Panc1 (cell line): Measurements from ENCODE around the gene FILIP1. TPM values are rescaled to one million over a fixed set of nuclear protein-coding genes. Genes with fewer than 3 reads are reported as not detected.

Source experiments
- ATAC-seq: fragments of 200-7000 bp; cut with Tn5 transposase; 2 replicates; pipeline ENCODE4 v1.9.1; 2020; ENCODE audit warnings: mild to moderate bottlenecking, moderate library complexity
- BruUV-seq: library from RNA; stranded (reverse); fragments of 400-500 nt; replicated peaks from 2 replicates; lab custom pipeline; 2021; lab: Mats Ljungman, UMichigan
- CTCF ChIA-PET: fragments of 300-600 bp; sonication (Branson Sonifier 250); formaldehyde crosslinking; loops from one replicate; lab custom pipeline; 2022; ENCODE audit warnings: antibody characterized with exemption; lab: Charles Lee
- POLR2A ChIA-PET: fragments of 300-600 bp; sonication (Branson Sonifier 250); formaldehyde crosslinking; loops from one replicate; lab custom pipeline; 2022; ENCODE audit warnings: antibody characterized with exemption; lab: Charles Lee
- DNase-seq: peaks from one replicate; pipeline ENCODE4 v3.0.0-alpha.2; 2010; ENCODE audit warnings: low read depth, low spot score
- H3K27ac ChIP-seq: 2 replicates; pipeline ENCODE4 v1.5.1; 2011; ENCODE audit warnings: mild to moderate bottlenecking, low read length, inconsistent platforms
- H3K27me3 ChIP-seq: fragments of 200-500 bp; sonication (Bioruptor generic); 2 replicates; pipeline ENCODE4 v1.6.0; 2014; ENCODE audit warnings: low read length, inconsistent platforms; ENCODE audit not compliant: control insufficient read depth, insufficient read depth
- H3K36me3 ChIP-seq: fragments of 200-500 bp; sonication (Bioruptor generic); 2 replicates; pipeline ENCODE4 v1.5.1; 2014; ENCODE audit warnings: inconsistent platforms, mild to moderate bottlenecking, low read length, moderate library complexity; ENCODE audit not compliant: control insufficient read depth, insufficient read depth
- H3K4me1 ChIP-seq: 2 replicates; pipeline ENCODE4 v1.5.1; 2011; ENCODE audit warnings: inconsistent platforms, mild to moderate bottlenecking, low read length, moderate library complexity; ENCODE audit not compliant: control insufficient read depth, insufficient read depth
- H3K4me3 ChIP-seq, 2 experiments: 2 replicates each; pipeline ENCODE4 v1.5.1; 2011 to 2012; ENCODE audit warnings: low read depth in 2 of 2, low read length in 2 of 2, mild to moderate bottlenecking in 2 of 2, inconsistent platforms in 1 of 2, moderate library complexity in 1 of 2
- H3K9me3 ChIP-seq: fragments of 200-500 bp; sonication (Bioruptor generic); 2 replicates; pipeline ENCODE4 v1.5.1; 2014; ENCODE audit warnings: low read depth, mild to moderate bottlenecking, inconsistent platforms, low read length, moderate library complexity; ENCODE audit not compliant: control insufficient read depth, insufficient read depth
- POLR2AphosphoS5 ChIP-seq: IDR thresholded peaks from 2 replicates; pipeline ENCODE4 v1.6.1; 2012; ENCODE audit warnings: mild to moderate bottlenecking, low read depth, low read length, moderate library complexity
- SIN3A ChIP-seq: IDR thresholded peaks from 2 replicates; pipeline ENCODE4 v1.6.1; 2012; ENCODE audit warnings: low read depth, mild to moderate bottlenecking, low read length, moderate library complexity, borderline replicate concordance; ENCODE audit not compliant: insufficient read depth
- TCF7L2 ChIP-seq: IDR thresholded peaks from 2 replicates; pipeline ENCODE4 v1.6.1; 2011; ENCODE audit warnings: mild to moderate bottlenecking, low read depth, low read length, inconsistent platforms
- in situ Hi-C: cut with HindIII; loops from 2 replicates; pipeline ENCODE4 v1.10.0; 2016; ENCODE audit warnings: low sequenced_read_pairs, low pct_unique_long_range_greater_than_20kb
- intact Hi-C: fragments of 100-400 bp; cut with micrococcal nuclease; formaldehyde crosslinking; loops from one replicate; pipeline ENCODE4 v1.10.0; 2022; ENCODE audit not compliant: unreplicated experiment
- total RNA-seq: library from RNA; stranded (reverse); gene quantifications from one replicate; pipeline ENCODE4 v1.2.1, GENCODE V29; 2021; ENCODE audit not compliant: unreplicated experiment
- TF ChIP-seq, protein P1 (sequence below), 2 experiments: IDR thresholded peaks; 2 replicates each; pipeline ENCODE4 v1.6.1; 2011 to 2012; ENCODE audit warnings: low read depth in 2 of 2, control low read depth in 1 of 2, low read length in 1 of 2, mild to moderate bottlenecking in 1 of 2, moderate library complexity in 1 of 2; ENCODE audit not compliant: insufficient read depth in 1 of 2
- TF ChIP-seq, protein P2 (sequence below): fragments of 450-650 bp; IDR thresholded peaks from 2 replicates; pipeline ENCODE4 v1.5.1; 2017; ENCODE audit warnings: mild to moderate bottlenecking

The FILIP1 gene
- total RNA-seq, 1 experiment from 2014 or later = 0.26 TPM

DNA sequence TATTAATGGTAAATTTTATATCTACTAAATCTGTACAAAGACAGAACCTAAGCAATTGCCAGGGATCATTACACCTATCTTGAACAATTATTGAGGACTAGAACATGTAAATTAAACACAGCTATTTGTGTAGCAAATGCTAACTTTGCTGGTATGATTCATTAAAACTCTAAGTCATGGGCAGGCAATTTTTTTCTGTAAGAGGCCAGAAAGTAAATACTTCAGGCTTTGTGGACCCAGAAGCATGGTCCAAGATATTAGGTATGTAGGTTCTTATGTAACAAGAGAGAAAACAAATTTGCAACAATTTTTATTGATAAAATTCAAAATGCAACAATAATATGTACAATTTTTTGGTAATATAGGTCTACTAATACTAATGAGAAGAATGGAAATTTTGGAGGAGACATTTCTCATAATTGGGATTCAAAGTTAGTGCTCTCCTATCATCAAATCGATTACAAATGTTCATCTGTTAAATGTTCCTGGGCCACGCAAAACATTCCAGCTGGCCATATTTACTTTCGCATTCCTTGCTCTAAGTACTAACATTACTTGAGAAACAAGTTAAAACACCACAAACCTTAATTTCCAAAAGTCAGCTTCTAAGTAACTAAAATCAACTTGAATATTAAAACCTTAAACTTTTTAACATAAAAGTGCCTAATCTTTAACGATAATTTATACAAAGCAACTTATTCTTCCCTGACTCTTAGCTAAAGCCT, 213.3 kb downstream of the FILIP1 start:
- H3K9me3 ChIP-seq = no peaks in the 10 kb centered on the region
- TF ChIP-seq SIN3A (no peak), POLR2AphosphoS5 (no peak), TCF7L2 (no peak)
- TF ChIP-seq, protein P1, sequence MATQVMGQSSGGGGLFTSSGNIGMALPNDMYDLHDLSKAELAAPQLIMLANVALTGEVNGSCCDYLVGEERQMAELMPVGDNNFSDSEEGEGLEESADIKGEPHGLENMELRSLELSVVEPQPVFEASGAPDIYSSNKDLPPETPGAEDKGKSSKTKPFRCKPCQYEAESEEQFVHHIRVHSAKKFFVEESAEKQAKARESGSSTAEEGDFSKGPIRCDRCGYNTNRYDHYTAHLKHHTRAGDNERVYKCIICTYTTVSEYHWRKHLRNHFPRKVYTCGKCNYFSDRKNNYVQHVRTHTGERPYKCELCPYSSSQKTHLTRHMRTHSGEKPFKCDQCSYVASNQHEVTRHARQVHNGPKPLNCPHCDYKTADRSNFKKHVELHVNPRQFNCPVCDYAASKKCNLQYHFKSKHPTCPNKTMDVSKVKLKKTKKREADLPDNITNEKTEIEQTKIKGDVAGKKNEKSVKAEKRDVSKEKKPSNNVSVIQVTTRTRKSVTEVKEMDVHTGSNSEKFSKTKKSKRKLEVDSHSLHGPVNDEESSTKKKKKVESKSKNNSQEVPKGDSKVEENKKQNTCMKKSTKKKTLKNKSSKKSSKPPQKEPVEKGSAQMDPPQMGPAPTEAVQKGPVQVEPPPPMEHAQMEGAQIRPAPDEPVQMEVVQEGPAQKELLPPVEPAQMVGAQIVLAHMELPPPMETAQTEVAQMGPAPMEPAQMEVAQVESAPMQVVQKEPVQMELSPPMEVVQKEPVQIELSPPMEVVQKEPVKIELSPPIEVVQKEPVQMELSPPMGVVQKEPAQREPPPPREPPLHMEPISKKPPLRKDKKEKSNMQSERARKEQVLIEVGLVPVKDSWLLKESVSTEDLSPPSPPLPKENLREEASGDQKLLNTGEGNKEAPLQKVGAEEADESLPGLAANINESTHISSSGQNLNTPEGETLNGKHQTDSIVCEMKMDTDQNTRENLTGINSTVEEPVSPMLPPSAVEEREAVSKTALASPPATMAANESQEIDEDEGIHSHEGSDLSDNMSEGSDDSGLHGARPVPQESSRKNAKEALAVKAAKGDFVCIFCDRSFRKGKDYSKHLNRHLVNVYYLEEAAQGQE (IDR thresholded peaks at IDR 0.05; ENCODE audit: insufficient read depth in 1 of 2, low read depth in 2 of 2, low read length in 1 of 2) = no peak
- TF ChIP-seq, protein P2, sequence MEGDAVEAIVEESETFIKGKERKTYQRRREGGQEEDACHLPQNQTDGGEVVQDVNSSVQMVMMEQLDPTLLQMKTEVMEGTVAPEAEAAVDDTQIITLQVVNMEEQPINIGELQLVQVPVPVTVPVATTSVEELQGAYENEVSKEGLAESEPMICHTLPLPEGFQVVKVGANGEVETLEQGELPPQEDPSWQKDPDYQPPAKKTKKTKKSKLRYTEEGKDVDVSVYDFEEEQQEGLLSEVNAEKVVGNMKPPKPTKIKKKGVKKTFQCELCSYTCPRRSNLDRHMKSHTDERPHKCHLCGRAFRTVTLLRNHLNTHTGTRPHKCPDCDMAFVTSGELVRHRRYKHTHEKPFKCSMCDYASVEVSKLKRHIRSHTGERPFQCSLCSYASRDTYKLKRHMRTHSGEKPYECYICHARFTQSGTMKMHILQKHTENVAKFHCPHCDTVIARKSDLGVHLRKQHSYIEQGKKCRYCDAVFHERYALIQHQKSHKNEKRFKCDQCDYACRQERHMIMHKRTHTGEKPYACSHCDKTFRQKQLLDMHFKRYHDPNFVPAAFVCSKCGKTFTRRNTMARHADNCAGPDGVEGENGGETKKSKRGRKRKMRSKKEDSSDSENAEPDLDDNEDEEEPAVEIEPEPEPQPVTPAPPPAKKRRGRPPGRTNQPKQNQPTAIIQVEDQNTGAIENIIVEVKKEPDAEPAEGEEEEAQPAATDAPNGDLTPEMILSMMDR = no peak
- no peak overlapping the region for H3K4me3 ChIP-seq
- ChIA-PET CTCF (no interaction called here), POLR2A (no interaction called here)
- peak overlapping the region; percentile 54; the same call in 1 of the 2 replicates for H3K27ac ChIP-seq
- H3K4me1 ChIP-seq = peaks cover 26% of the 10 kb centered on the region
- no peaks in the 10 kb centered on the region; the same call in none of the 2 replicates for H3K36me3 ChIP-seq
- DNase-seq = no peak
- in situ Hi-C loops = no loop called here
- no peaks in the 10 kb centered on the region for H3K27me3 ChIP-seq
- intact Hi-C loops = no loop called here
- no TSS peak for BruUV-seq
- no peak for ATAC-seq

DNA sequence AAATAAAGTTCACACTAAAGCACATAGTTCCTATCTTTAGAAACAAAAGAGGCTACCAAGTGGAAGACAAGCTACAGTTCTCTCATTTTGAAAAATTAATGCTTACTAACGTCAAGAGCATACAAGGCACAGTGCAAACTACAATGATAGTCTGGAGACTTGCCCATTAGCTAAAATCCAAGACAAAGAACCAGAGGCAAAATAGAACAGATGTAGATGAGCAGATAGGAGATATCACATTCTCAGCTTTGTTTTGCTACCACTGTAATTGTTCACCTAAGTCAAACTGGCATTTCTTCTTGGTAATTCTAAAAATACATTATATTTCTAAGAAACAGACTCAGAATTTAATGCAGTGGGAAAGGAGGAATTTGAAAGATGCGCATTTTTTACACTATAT, 214.2 kb downstream of the FILIP1 start:
- DNase-seq = no peak
- Histone ChIP-seq H3K27me3 (no peaks in the 10 kb centered on the region), H3K27ac (no peak overlapping the region), H3K4me3 (no peak overlapping the region), H3K9me3 (no peaks in the 10 kb centered on the region), H3K4me1 (peaks cover 26% of the 10 kb centered on the region), H3K36me3 (no peaks in the 10 kb centered on the region; the same call in none of the 2 replicates)
- TF ChIP-seq POLR2AphosphoS5 (no peak), SIN3A (no peak), TCF7L2 (no peak)
- TF ChIP-seq, protein P2 = no peak
- TF ChIP-seq, protein P1 (IDR thresholded peaks at IDR 0.05; ENCODE audit: insufficient read depth in 1 of 2, low read depth in 2 of 2, low read length in 1 of 2) = no peak
- ATAC-seq = no peak
- BruUV-seq = no TSS peak
- ChIA-PET POLR2A (no interaction called here), CTCF (interaction anchor here (1.2 kb wide), 1 partner anchor 13 kb away, joined by 4 read pairs; no protein-coding TSS in a partner anchor)
- in situ Hi-C loops = no loop called here
- intact Hi-C loops = no loop called here
